ENCODE results near the gene CD164.

DNA sequence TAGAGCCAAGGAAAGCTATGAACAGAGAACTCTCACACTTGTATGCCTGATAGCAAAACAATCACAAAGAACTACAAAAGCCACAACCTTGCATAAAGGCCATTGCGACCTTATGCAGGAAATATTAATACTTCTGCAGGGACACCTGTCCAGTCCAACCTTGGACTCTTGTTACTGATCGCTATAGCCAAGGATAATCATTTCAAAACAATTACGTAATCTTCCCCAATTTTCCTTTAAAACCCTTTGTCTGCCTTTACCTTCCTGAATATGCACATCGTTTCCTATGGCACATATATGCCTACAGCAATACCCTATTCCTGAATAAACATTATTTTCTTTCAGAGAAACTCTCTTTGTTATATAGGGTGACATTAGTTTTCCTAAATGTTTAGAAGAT lies 35.4 kb upstream of the CD164 start:
- TF ChIP-seq, protein P1, sequence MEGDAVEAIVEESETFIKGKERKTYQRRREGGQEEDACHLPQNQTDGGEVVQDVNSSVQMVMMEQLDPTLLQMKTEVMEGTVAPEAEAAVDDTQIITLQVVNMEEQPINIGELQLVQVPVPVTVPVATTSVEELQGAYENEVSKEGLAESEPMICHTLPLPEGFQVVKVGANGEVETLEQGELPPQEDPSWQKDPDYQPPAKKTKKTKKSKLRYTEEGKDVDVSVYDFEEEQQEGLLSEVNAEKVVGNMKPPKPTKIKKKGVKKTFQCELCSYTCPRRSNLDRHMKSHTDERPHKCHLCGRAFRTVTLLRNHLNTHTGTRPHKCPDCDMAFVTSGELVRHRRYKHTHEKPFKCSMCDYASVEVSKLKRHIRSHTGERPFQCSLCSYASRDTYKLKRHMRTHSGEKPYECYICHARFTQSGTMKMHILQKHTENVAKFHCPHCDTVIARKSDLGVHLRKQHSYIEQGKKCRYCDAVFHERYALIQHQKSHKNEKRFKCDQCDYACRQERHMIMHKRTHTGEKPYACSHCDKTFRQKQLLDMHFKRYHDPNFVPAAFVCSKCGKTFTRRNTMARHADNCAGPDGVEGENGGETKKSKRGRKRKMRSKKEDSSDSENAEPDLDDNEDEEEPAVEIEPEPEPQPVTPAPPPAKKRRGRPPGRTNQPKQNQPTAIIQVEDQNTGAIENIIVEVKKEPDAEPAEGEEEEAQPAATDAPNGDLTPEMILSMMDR (conservative IDR thresholded peaks at IDR 0.05): no peak
- TF ChIP-seq ZFX (IDR thresholded peaks at IDR 0.05): no peak
